K562 (cell line): ENCODE results near the gene FHL1. TPM values are rescaled to one million over a fixed set of nuclear protein-coding genes. Genes with fewer than 3 reads are reported as not detected.

ENCODE experiments used
- ATAC-seq: fragments of 200-7000 bp; cut with Tn5 transposase; 3 replicates; pipeline ENCODE4 v1.9.1; 2020; ENCODE audit warnings: moderate library complexity
- BruUV-seq: library from RNA; stranded (reverse); fragments of 400-500 nt; replicated peaks from 2 replicates; lab custom pipeline; 2021; lab: Mats Ljungman, UMichigan
- CTCF ChIA-PET: fragments of 300-600 bp; formaldehyde crosslinking; extraction: SDS; loops from one replicate; lab custom pipeline; 2021; ENCODE audit warnings: low intra/inter-chr PET ratio; lab: Yijun Ruan, JAX
- POLR2A ChIA-PET: fragments of 300-600, 350-650 bp; sonication (Branson Sonifier 250); formaldehyde crosslinking; extraction: SDS; loops from one replicate; lab custom pipeline; 2021; ENCODE audit warnings: antibody characterized with exemption, inconsistent platforms; lab: Yijun Ruan, JAX
- DNase-seq, 4 experiments: peaks; one replicate each; pipeline versions ENCODE4 v3.0.0 to v3.0.0-alpha.2; 2011 to 2018; ENCODE audit warnings: low spot score in 3 of 4, mixed read lengths in 3 of 4; ENCODE audit errors: extremely low read depth in 1 of 4
- FAIRE-seq: peaks from 2 replicates; lab custom pipeline; 2011; peaks lifted over from hg19 to GRCh38; lab: Jason Lieb, UNC
- H2AFZ ChIP-seq: 2 replicates; pipeline ENCODE4 v1.6.0; 2011; ENCODE audit warnings: low read depth, low read length, control low read depth, inconsistent platforms
- H3K27ac ChIP-seq: fragments of 200-600 bp; 3 replicates; pipeline ENCODE4 v1.8.0; 2011; ENCODE audit warnings: low read depth, mild to moderate bottlenecking, control low read depth, inconsistent platforms, low read length, moderate library complexity, mixed read lengths; ENCODE audit errors: extremely low read depth
- H3K27me3 ChIP-seq, 2 experiments: fragments of 300-600 bp in 1 of 2; 2 replicates in 1 of 2; 3 replicates in 1 of 2; pipeline versions ENCODE4 v1.6.0 to v1.8.0; 2011; ENCODE audit warnings: inconsistent platforms in 2 of 2, low read length in 2 of 2, mild to moderate bottlenecking in 1 of 2, mixed read lengths in 1 of 2, moderate library complexity in 1 of 2; ENCODE audit not compliant: control insufficient read depth in 2 of 2, insufficient read depth in 2 of 2
- H3K36me3 ChIP-seq: fragments of 300-600 bp; 3 replicates; pipeline ENCODE4 v1.8.0; 2011; ENCODE audit warnings: mild to moderate bottlenecking, low read length, inconsistent platforms; ENCODE audit not compliant: control insufficient read depth, insufficient read depth
- H3K4me1 ChIP-seq, 2 experiments: fragments of 200-600 bp in 1 of 2; replicated peaks in 1 of 2; 2 replicates in 1 of 2; 3 replicates in 1 of 2; pipeline versions ENCODE4 v1.5.1 to v1.8.0; 2011; ENCODE audit warnings: inconsistent platforms in 2 of 2, low read length in 2 of 2, mild to moderate bottlenecking in 1 of 2, mixed read lengths in 1 of 2, moderate library complexity in 1 of 2; ENCODE audit not compliant: control insufficient read depth in 2 of 2, insufficient read depth in 2 of 2
- H3K4me2 ChIP-seq: 2 replicates; pipeline ENCODE4 v1.6.1; 2011; ENCODE audit warnings: low read length, control low read depth, inconsistent platforms, mixed read lengths; ENCODE audit not compliant: insufficient read depth
- H3K4me3 ChIP-seq: fragments of 200-600 bp; sonication (generic), shearing (Covaris generic); 2 replicates; pipeline ENCODE4 v1.5.1; 2016; ENCODE audit warnings: control low read depth, inconsistent platforms
- H3K79me2 ChIP-seq: fragments of 200-600 bp; 3 replicates; pipeline ENCODE4 v1.8.0; 2011; ENCODE audit warnings: low read length, inconsistent platforms; ENCODE audit not compliant: control insufficient read depth, insufficient read depth
- H3K9ac ChIP-seq, 2 experiments: 2 replicates each; pipeline versions ENCODE4 v1.6.0 to v1.6.1; 2011; ENCODE audit warnings: low read depth in 2 of 2, low read length in 2 of 2, control low read depth in 1 of 2, inconsistent platforms in 1 of 2, mild to moderate bottlenecking in 1 of 2, mixed read lengths in 1 of 2; ENCODE audit not compliant: insufficient read depth in 1 of 2
- H3K9me1 ChIP-seq: one replicate; pipeline ENCODE4 v1.6.0; 2011; ENCODE audit warnings: inconsistent platforms, mild to moderate bottlenecking, low read length, moderate library complexity; ENCODE audit not compliant: control insufficient read depth, insufficient read depth
- H3K9me3 ChIP-seq: replicated peaks from 2 replicates; pipeline ENCODE4 v1.5.1; 2011; ENCODE audit warnings: low read depth, low read length, inconsistent platforms; ENCODE audit not compliant: control insufficient read depth, insufficient read depth
- H4K20me1 ChIP-seq: replicated peaks from 2 replicates; pipeline ENCODE4 v1.6.1; 2011; ENCODE audit warnings: low read length, inconsistent platforms, mixed read lengths; ENCODE audit not compliant: control insufficient read depth, insufficient read depth
- DMBX1 ChIP-seq: fragments of 250-450 bp; sonication (Bioruptor Pico); IDR thresholded peaks from 2 replicates; pipeline ENCODE4 v1.8.0; 2022; ENCODE audit warnings: inconsistent platforms, mild to moderate bottlenecking, moderate library complexity, borderline replicate concordance
- HMG20B ChIP-seq: fragments of 250-450 bp; sonication (Bioruptor Pico); IDR thresholded peaks from 2 replicates; pipeline ENCODE4 v1.5.0; 2021; ENCODE audit warnings: mild to moderate bottlenecking
- MCM7 ChIP-seq, 2 experiments: fragments of 450-650 bp; IDR thresholded peaks; 2 replicates each; pipeline ENCODE4 v1.6.1; 2016 to 2018
- POLR2H ChIP-seq: IDR thresholded peaks from 2 replicates; pipeline ENCODE4 v1.6.1; 2016; ENCODE audit warnings: missing genetic modification characterization, low read depth, mild to moderate bottlenecking, control low read depth, missing compliant biosample characterization, moderate library complexity
- ZNF586 ChIP-seq: fragments of 450-650 bp; formaldehyde crosslinking; conservative IDR thresholded peaks from 2 replicates; pipeline ENCODE4 v1.4.0; 2020; ENCODE audit warnings: mild to moderate bottlenecking, moderate library complexity
- WGBS: fragments of 100-300 bp; shearing (Covaris generic); methylation state at CpG from one replicate; pipeline ENCODE4 v1.1.6; 2016; ENCODE audit warnings: low coverage, mixed read lengths; ENCODE audit not compliant: insufficient coverage; ENCODE audit errors: missing lambda C conversion rate; 5-methylcytosine and 5-hydroxymethylcytosine counted together
- in situ Hi-C: fragments of 300-500 bp; cut with MboI; formaldehyde crosslinking; loops from 4 replicates; pipeline ENCODE4 v1.15.0; 2018; ENCODE audit warnings: inconsistent platforms, mixed read lengths
- intact Hi-C: fragments of 100-400 bp; cut with micrococcal nuclease; formaldehyde crosslinking; loops from 2 replicates; pipeline ENCODE4 v1.14.2; 2022
- polyA plus RNA-seq, 8 experiments: library from polyadenylated mRNA; depleted of rRNA in 4 of 8; stranded (reverse) in 5 of 8; unstranded in 3 of 8; fragments of >200 nt; fragmentation: Nextera tagmentation in 2 of 8; fragmentation: Illumina TruSeq in 1 of 8; extraction: Ambion mirVana in 2 of 8; extraction: Trizol in 1 of 8; gene quantifications; 2 replicates each; pipeline versions ENCODE4 v1.2.1 to v1.2.3, GENCODE V29; 2011 to 2014; ENCODE audit warnings: inconsistent platforms in 1 of 8, missing spikeins in 1 of 8
- total RNA-seq, 7 experiments: library from RNA; depleted of rRNA in 6 of 7; stranded (reverse); fragments of >200 nt in 6 of 7; fragmentation: Illumina TruSeq in 2 of 7; extraction: Trizol in 2 of 7; gene quantifications; 2 replicates each; pipeline versions ENCODE4 v1.2.1 to v1.2.3, GENCODE V29; 2011 to 2021; ENCODE audit warnings: low replicate concordance in 1 of 7
- TF ChIP-seq, protein P1 (sequence below): fragments of 450-650 bp; IDR thresholded peaks from 2 replicates; pipeline ENCODE4 v1.7.0; 2016; ENCODE audit warnings: borderline replicate concordance
- TF ChIP-seq, protein P2 (sequence below), 2 experiments: fragments of 450-650 bp; formaldehyde crosslinking in 1 of 2; IDR thresholded peaks; 2 replicates each; pipeline versions ENCODE4 v1.4.0 to v1.6.1; 2014 to 2020; ENCODE audit warnings: mild to moderate bottlenecking in 2 of 2, borderline replicate concordance in 1 of 2, low read depth in 1 of 2
- TF ChIP-seq, protein P3 (sequence below): fragments of 450-650 bp; IDR thresholded peaks from 2 replicates; pipeline ENCODE4 v1.6.1; 2018; ENCODE audit warnings: mild to moderate bottlenecking, low read depth; ENCODE audit not compliant: partially characterized antibody

Gene FHL1
- total and polyA plus RNA-seq, 9 of the 15 experiments (the other 6 are each of a cell fraction or from before 2014, with no cell fraction given): 0.03 to 3.0 (median 0.13) TPM; not detected in 1

DNA sequence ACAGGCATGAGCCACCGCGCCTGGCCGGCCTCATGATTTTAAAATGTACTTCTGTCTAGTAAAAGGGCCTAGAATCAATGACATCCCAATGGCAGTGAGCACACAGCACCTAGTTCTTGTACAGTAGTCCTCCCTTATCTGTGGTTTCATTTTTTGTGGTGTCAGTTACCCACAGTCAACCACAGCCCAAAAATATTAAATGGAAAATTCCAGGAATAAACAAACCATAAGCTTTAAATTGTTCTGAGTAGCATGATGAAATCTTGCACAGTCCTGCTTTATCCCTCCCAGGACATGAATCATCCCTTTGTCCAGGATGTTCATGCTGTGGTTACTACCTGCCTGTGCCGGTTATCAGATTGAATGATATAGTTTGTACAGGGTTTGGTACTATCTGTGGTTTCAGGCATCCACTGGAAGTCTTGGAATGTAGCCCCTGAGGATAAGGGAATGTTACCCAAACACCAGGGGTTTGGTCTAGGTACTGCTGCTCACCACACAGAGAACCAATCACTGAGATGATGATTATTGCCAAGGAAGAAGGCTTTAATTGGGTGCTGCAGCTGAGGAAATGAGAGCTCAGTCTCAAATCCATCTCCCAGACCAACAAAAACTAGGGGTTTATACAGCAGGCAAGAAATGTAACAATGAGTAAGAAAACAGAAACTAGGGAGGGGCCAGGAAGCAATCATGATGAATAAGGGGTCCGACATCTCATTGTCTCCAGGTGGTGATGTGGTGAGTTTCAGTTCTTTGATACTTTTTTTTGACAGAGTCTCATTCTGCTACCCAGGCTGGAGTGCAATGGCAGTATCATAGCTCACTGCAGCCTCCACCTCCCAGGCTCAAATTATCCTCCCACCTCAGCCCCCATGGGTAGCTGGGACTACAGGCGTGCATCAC lies 16.2 kb upstream of the FHL1 start:
- Histone ChIP-seq H3K79me2 (no peaks in the 10 kb centered on the region), H3K27ac (no peak overlapping the region), H3K9me1 (no peaks in the 10 kb centered on the region), H3K4me1 (no peaks in the 10 kb centered on the region; a peak in 2 of 5 replicates), H4K20me1 (no peaks in the 10 kb centered on the region), H3K4me2 (no peak overlapping the region), H3K4me3 (no peak overlapping the region), H3K27me3 (no peaks in the 10 kb centered on the region), H3K36me3 (no peaks in the 10 kb centered on the region), H3K9me3 (no peaks in the 10 kb centered on the region), H3K9ac (no peak overlapping the region), H2AFZ (no peak overlapping the region)
- ChIA-PET POLR2A (interaction anchor here (1.3 kb wide), 1 partner anchor 23 kb away, joined by 3 read pairs; no protein-coding TSS in a partner anchor), CTCF (no interaction called here)
- BruUV-seq: no TSS peak
- in situ Hi-C loops (no loop called here), intact Hi-C loops (no loop called here)
- 21% methylated on average over 3 of the region's 6 CpGs for WGBS
- ATAC-seq (peak; percentile 86), DNase-seq (peak in 1 of 4 experiments; percentile 11), FAIRE-seq (peak; percentile 23)
- TF ChIP-seq ZNF586 (CRISPR knock-in tag) (no peak), POLR2H (tag) (peak; percentile 31; the same call in 1 of the 2 replicates), DMBX1 (no peak; the same call in 1 of the 2 replicates), MCM7 (IDR thresholded peaks at IDR 0.05) (no peak), HMG20B (CRISPR knock-in tag) (no peak)
- TF ChIP-seq, protein P1, sequence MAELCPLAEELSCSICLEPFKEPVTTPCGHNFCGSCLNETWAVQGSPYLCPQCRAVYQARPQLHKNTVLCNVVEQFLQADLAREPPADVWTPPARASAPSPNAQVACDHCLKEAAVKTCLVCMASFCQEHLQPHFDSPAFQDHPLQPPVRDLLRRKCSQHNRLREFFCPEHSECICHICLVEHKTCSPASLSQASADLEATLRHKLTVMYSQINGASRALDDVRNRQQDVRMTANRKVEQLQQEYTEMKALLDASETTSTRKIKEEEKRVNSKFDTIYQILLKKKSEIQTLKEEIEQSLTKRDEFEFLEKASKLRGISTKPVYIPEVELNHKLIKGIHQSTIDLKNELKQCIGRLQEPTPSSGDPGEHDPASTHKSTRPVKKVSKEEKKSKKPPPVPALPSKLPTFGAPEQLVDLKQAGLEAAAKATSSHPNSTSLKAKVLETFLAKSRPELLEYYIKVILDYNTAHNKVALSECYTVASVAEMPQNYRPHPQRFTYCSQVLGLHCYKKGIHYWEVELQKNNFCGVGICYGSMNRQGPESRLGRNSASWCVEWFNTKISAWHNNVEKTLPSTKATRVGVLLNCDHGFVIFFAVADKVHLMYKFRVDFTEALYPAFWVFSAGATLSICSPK: no peak
- TF ChIP-seq, protein P2, sequence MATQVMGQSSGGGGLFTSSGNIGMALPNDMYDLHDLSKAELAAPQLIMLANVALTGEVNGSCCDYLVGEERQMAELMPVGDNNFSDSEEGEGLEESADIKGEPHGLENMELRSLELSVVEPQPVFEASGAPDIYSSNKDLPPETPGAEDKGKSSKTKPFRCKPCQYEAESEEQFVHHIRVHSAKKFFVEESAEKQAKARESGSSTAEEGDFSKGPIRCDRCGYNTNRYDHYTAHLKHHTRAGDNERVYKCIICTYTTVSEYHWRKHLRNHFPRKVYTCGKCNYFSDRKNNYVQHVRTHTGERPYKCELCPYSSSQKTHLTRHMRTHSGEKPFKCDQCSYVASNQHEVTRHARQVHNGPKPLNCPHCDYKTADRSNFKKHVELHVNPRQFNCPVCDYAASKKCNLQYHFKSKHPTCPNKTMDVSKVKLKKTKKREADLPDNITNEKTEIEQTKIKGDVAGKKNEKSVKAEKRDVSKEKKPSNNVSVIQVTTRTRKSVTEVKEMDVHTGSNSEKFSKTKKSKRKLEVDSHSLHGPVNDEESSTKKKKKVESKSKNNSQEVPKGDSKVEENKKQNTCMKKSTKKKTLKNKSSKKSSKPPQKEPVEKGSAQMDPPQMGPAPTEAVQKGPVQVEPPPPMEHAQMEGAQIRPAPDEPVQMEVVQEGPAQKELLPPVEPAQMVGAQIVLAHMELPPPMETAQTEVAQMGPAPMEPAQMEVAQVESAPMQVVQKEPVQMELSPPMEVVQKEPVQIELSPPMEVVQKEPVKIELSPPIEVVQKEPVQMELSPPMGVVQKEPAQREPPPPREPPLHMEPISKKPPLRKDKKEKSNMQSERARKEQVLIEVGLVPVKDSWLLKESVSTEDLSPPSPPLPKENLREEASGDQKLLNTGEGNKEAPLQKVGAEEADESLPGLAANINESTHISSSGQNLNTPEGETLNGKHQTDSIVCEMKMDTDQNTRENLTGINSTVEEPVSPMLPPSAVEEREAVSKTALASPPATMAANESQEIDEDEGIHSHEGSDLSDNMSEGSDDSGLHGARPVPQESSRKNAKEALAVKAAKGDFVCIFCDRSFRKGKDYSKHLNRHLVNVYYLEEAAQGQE (IDR thresholded peaks at IDR 0.05; ENCODE audit: borderline replicate concordance): peak; percentile 67; the same call in 1 of the 2 replicates
- TF ChIP-seq, protein P2 (CRISPR knock-in tag; IDR thresholded peaks at IDR 0.05; ENCODE audit: low read depth): no peak
- TF ChIP-seq, protein P3, sequence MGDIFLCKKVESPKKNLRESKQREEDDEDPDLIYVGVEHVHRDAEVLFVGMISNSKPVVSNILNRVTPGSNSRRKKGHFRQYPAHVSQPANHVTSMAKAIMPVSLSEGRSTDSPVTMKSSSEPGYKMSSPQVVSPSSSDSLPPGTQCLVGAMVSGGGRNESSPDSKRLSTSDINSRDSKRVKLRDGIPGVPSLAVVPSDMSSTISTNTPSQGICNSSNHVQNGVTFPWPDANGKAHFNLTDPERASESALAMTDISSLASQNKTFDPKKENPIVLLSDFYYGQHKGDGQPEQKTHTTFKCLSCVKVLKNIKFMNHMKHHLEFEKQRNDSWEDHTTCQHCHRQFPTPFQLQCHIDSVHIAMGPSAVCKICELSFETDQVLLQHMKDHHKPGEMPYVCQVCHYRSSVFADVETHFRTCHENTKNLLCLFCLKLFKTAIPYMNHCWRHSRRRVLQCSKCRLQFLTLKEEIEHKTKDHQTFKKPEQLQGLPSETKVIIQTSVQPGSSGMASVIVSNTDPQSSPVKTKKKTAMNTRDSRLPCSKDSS: no peak
